ENCODE data around the gene ZFYVE9. TPM values are rescaled to one million over a fixed set of nuclear protein-coding genes. Genes with fewer than 3 reads are reported as not detected.

Gene ZFYVE9
- polyA plus RNA-seq, 3 donors = 0.09 TPM; not detected in 2

- Histone ChIP-seq H3K36me3 (replicated peaks in 1 of 2; ENCODE audit: control insufficient read depth in 1 of 2, insufficient read depth in 2 of 2, low read length in 2 of 2) (no peaks in the 10 kb centered on the region), H3K27me3 (ENCODE audit: control insufficient read depth in 2 of 2, insufficient read depth in 2 of 2, low read length in 2 of 2) (peaks cover 12 to 14% of the 10 kb centered on the region in 2 donors), H3K9ac (ENCODE audit: insufficient read depth, low read length, poor library complexity, severe bottlenecking) (no peak overlapping the region), H3K27ac (ENCODE audit: low read depth in 1 of 2, low read length in 2 of 2) (no peak overlapping the region), H3K4me1 (ENCODE audit: control insufficient read depth in 1 of 2, insufficient read depth in 2 of 2, low read length in 2 of 2) (no peaks in the 10 kb centered on the region), H2AFZ (ENCODE audit: insufficient read depth, low read depth, low read length, poor library complexity, severe bottlenecking) (no peak overlapping the region), H3K9me3 (replicated peaks in 1 of 2; ENCODE audit: control insufficient read depth in 1 of 2, insufficient read depth in 1 of 2, low read length in 2 of 2) (no peaks in the 10 kb centered on the region), H3K4me3 (replicated peaks in 1 of 3; ENCODE audit: low read depth in 2 of 3, low read length in 3 of 3) (no peak overlapping the region), H3K4me2 (replicated peaks; ENCODE audit: extremely low read depth, low read length, poor library complexity, severe bottlenecking) (no peak overlapping the region), H4K20me1 (ENCODE audit: insufficient read depth, low read length) (no peaks in the 10 kb centered on the region), H3K79me2 (ENCODE audit: insufficient read depth, low read length) (no peaks in the 10 kb centered on the region)
- intact Hi-C loops (cut with micrococcal nuclease) = no loop called here
- Mint-ChIP-seq H3K4me1 (peaks cover 8% of the 10 kb centered on the region), H3K4me3 (no peak overlapping the region), H3K9me3 (peaks cover 0 to 2% (median 0%) of the 10 kb centered on the region in 7 donors), H3K27me3 (ENCODE audit: low read depth in 3 of 3) (peaks cover 7 to 29% (median 19%) of the 10 kb centered on the region in 3 donors), H3K36me3 (no peaks in the 10 kb centered on the region), H3K27ac (no peak overlapping the region)
- no peak for DNase-seq
- no peak for TF ChIP-seq CTCF (IDR thresholded peaks at IDR 0.05)
Measured at GRCh38 chr1:52125736-52126359, 16.0 kb upstream of the ZFYVE9 start.

DNA sequence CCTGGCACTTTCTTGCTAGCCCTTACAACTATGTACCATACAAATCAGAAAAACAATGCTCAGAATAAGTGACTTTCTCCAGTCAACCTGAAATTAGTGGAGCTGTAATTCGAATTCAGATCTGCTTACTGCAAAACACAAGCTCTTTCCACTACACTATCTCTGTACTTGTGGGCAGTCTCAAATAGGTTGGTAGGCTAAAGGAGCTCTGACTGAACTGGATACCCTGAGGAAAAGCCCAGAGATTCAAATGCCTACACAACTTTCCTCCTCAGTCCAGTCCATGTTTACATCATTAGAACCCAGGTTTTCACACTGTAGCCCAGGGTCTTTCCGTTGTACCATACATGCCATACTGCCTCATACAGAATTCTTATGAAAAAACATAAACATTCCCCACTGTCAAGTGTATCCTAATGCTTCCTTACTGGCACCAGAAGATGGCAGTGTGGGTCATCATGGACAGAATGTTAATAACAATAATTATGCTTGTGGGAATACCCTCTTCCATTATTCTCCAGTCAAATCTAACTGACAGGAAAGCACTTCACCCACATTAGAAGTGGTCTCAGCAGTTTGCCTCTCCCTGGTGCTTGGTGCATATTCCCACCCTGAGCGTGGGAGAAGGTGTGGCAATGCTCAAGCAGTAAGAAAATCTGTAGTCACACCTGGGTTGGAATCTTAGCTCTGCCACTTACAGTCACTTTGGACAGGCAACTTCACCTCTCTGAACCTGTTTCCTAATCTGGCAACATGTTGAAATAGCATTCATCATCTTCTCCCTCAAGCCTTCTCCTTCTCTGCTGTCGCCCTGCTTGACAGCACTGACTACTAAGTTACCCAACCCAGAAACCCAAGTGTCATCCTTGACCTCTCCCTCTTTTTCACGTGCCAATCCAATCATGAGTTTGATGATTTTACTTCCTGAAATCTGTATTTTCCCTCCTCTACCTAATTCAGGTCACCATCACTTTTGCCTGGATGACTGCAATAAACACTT is 14.4 kb upstream of the ZFYVE9 start:
- H3K4me3 ChIP-seq (replicated peaks in 1 of 3; ENCODE audit: low read depth in 2 of 3, low read length in 3 of 3) = no peak overlapping the region
- TF ChIP-seq CTCF (IDR thresholded peaks at IDR 0.05) = peak; percentile 72
- no peak overlapping the region for H3K4me2 ChIP-seq (replicated peaks; ENCODE audit: extremely low read depth, low read length, poor library complexity, severe bottlenecking)
- no peaks in the 10 kb centered on the region for H3K9me3 ChIP-seq (replicated peaks in 1 of 2; ENCODE audit: control insufficient read depth in 1 of 2, insufficient read depth in 1 of 2, low read length in 2 of 2)
- H3K9ac ChIP-seq (ENCODE audit: insufficient read depth, low read length, poor library complexity, severe bottlenecking) = no peak overlapping the region
- H3K27me3 ChIP-seq (ENCODE audit: control insufficient read depth in 2 of 2, insufficient read depth in 2 of 2, low read length in 2 of 2) = peaks cover 12 to 14% of the 10 kb centered on the region in 2 donors
- intact Hi-C loops (cut with micrococcal nuclease) = no loop called here
- no peak overlapping the region for H2AFZ ChIP-seq (ENCODE audit: insufficient read depth, low read depth, low read length, poor library complexity, severe bottlenecking)
- Mint-ChIP-seq H3K27ac (peak overlapping the region in 1 of 7 donors; percentile 3), H3K27me3 (ENCODE audit: low read depth in 3 of 3) (peaks cover 15 to 33% (median 25%) of the 10 kb centered on the region in 3 donors), H3K36me3 (no peaks in the 10 kb centered on the region), H3K4me3 (no peak overlapping the region), H3K4me1 (peaks cover 8% of the 10 kb centered on the region), H3K9me3 (peaks cover 0 to 2% (median 0%) of the 10 kb centered on the region in 7 donors)
- no peaks in the 10 kb centered on the region for H3K79me2 ChIP-seq (ENCODE audit: insufficient read depth, low read length)
- no peak overlapping the region for H3K27ac ChIP-seq (ENCODE audit: low read depth in 1 of 2, low read length in 2 of 2)
- H3K4me1 ChIP-seq (ENCODE audit: control insufficient read depth in 1 of 2, insufficient read depth in 2 of 2, low read length in 2 of 2) = no peaks in the 10 kb centered on the region
- whole genome bisulfite sequencing (ENCODE audit: insufficient coverage) = 30% methylated on average over 4 of the region's 5 CpGs
- no peaks in the 10 kb centered on the region for H4K20me1 ChIP-seq (ENCODE audit: insufficient read depth, low read length)
- no peaks in the 10 kb centered on the region for H3K36me3 ChIP-seq (replicated peaks in 1 of 2; ENCODE audit: control insufficient read depth in 1 of 2, insufficient read depth in 2 of 2, low read length in 2 of 2)
- DNase-seq = peak; percentile 41 to 67 (median 63)
